ENCODE results near the gene UBE2G1. TPM values are rescaled to one million over a fixed set of nuclear protein-coding genes. Genes with fewer than 3 reads are reported as not detected.
A peak's percentile ranks its signal among the peaks of the same experiment; 100 is the strongest.

The UBE2G1 gene
- total RNA-seq, 4 donors from 2014 or later, result 152 to 217 (median 180) TPM

GRCh38 chr17:4334776-4335584 is 31.5 kb downstream of the UBE2G1 start:
- Histone ChIP-seq H3K27me3 (no peaks in the 10 kb centered on the region), H3K27ac (peak overlapping the region; percentile 49 to 85 (median 77)), H3K36me3 (no peaks in the 10 kb centered on the region), H3K4me1 (peaks cover 76 to 83% of the 10 kb centered on the region in 2 donors), H3K9me3 (no peaks in the 10 kb centered on the region), H3K4me3 (peak overlapping the region in 1 of 4 donors; percentile 3)
- intact Hi-C loops (cut with DNase I; ENCODE audit: low total_unique reads), result no loop called here
- in situ Hi-C loops (cut with MboI; ENCODE audit: low sequenced_read_pairs in 4 of 4), result no loop called here
- no peak for TF ChIP-seq CTCF (IDR thresholded peaks at IDR 0.05 in 4 of 5, conservative IDR thresholded peaks at IDR 0.05 in 1 of 5)
- no peak for TF ChIP-seq POLR2A (IDR thresholded peaks at IDR 0.05)
- ATAC-seq (no peak), DNase-seq (no peak)

- TF ChIP-seq CTCF (IDR thresholded peaks at IDR 0.05 in 4 of 5, conservative IDR thresholded peaks at IDR 0.05 in 1 of 5) (no peak), POLR2A (IDR thresholded peaks at IDR 0.05) (no peak)
- intact Hi-C loops (cut with DNase I; ENCODE audit: low total_unique reads), result no loop called here
- Histone ChIP-seq H3K4me1 (peaks cover 76 to 77% of the 10 kb centered on the region in 2 donors), H3K27ac (peak overlapping the region; percentile 49 to 85 (median 77)), H3K27me3 (no peaks in the 10 kb centered on the region), H3K36me3 (no peaks in the 10 kb centered on the region), H3K9me3 (no peaks in the 10 kb centered on the region), H3K4me3 (no peak overlapping the region)
- no peak for ATAC-seq
- DNase-seq, result no peak
- in situ Hi-C loops (cut with MboI; ENCODE audit: low sequenced_read_pairs in 4 of 4), result no loop called here
Measured at GRCh38 chr17:4334332-4334731, 32.1 kb downstream of the UBE2G1 start.

- H3K9me3 ChIP-seq, result no peaks in the 10 kb centered on the region
- no peaks in the 10 kb centered on the region for H3K36me3 ChIP-seq
- H3K27ac ChIP-seq, result peak overlapping the region; percentile 63 to 85 (median 77)
- H3K27me3 ChIP-seq, result no peaks in the 10 kb centered on the region
- peaks cover 67 to 70% of the 10 kb centered on the region in 2 donors for H3K4me1 ChIP-seq
- ATAC-seq (no peak), DNase-seq (no peak)
- in situ Hi-C loops (cut with MboI; ENCODE audit: low sequenced_read_pairs in 4 of 4) (no loop called here), intact Hi-C loops (cut with DNase I; ENCODE audit: low total_unique reads) (no loop called here)
- H3K4me3 ChIP-seq, result no peak overlapping the region
- TF ChIP-seq CTCF (IDR thresholded peaks at IDR 0.05 in 4 of 5, conservative IDR thresholded peaks at IDR 0.05 in 1 of 5), result no peak
- TF ChIP-seq POLR2A (IDR thresholded peaks at IDR 0.05), result no peak
Measured at GRCh38 chr17:4333041-4333440, 33.4 kb downstream of the UBE2G1 start.

- DNase-seq, result no peak
- intact Hi-C loops (cut with DNase I; ENCODE audit: low total_unique reads) (no loop called here), in situ Hi-C loops (cut with MboI; ENCODE audit: low sequenced_read_pairs in 4 of 4) (no loop called here)
- Histone ChIP-seq H3K36me3 (no peaks in the 10 kb centered on the region), H3K4me3 (no peak overlapping the region), H3K27me3 (no peaks in the 10 kb centered on the region), H3K27ac (peak overlapping the region; percentile 63 to 85 (median 77)), H3K4me1 (peaks cover 68 to 70% of the 10 kb centered on the region in 2 donors), H3K9me3 (no peaks in the 10 kb centered on the region)
- peak; percentile 53 to 61 for ATAC-seq
- TF ChIP-seq POLR2A (IDR thresholded peaks at IDR 0.05) (no peak), CTCF (IDR thresholded peaks at IDR 0.05 in 4 of 5, conservative IDR thresholded peaks at IDR 0.05 in 1 of 5) (no peak)
Measured at GRCh38 chr17:4332296-4332970, 34.0 kb downstream of the UBE2G1 start.
